ENCODE results near the gene CEP97.
A peak's percentile ranks its signal among the peaks of the same experiment; 100 is the strongest.

CEP97 gene

GRCh38 chr3:101802179-101802578 lies 77.8 kb downstream of the CEP97 start:
- no peaks in the 10 kb centered on the region for H3K4me1 ChIP-seq
- no peak for DNase-seq
- no peaks in the 10 kb centered on the region for H3K9me3 ChIP-seq
- no peak for TF ChIP-seq CTCF (IDR thresholded peaks at IDR 0.05; ENCODE audit: low read depth, low read length)
- no peak overlapping the region for H3K4me3 ChIP-seq (ENCODE audit: low read depth, low read length)
- H3K36me3 ChIP-seq, result peaks cover 29% of the 10 kb centered on the region
- H3K27me3 ChIP-seq, result no peaks in the 10 kb centered on the region

GRCh38 chr3:101803173-101803782 lies 78.9 kb downstream of the CEP97 start:
- H3K4me1 ChIP-seq, result no peaks in the 10 kb centered on the region
- H3K4me3 ChIP-seq (ENCODE audit: low read depth, low read length), result no peak overlapping the region
- H3K9me3 ChIP-seq, result no peaks in the 10 kb centered on the region
- H3K27me3 ChIP-seq, result no peaks in the 10 kb centered on the region
- DNase-seq, result peak; percentile 52
- peak; percentile 94 for TF ChIP-seq CTCF (IDR thresholded peaks at IDR 0.05; ENCODE audit: low read depth, low read length)
- H3K36me3 ChIP-seq, result peaks cover 26% of the 10 kb centered on the region

- Histone ChIP-seq H3K27me3 (no peaks in the 10 kb centered on the region), H3K4me1 (no peaks in the 10 kb centered on the region), H3K9me3 (no peaks in the 10 kb centered on the region), H3K4me3 (ENCODE audit: low read depth, low read length) (no peak overlapping the region), H3K36me3 (peaks cover 26% of the 10 kb centered on the region)
- no peak for TF ChIP-seq CTCF (IDR thresholded peaks at IDR 0.05; ENCODE audit: low read depth, low read length)
- DNase-seq, result no peak
These were observed 79.5 kb downstream of the CEP97 start for GRCh38 chr3:101803939-101804338.

GRCh38 chr3:101806491-101806890 lies 82.1 kb downstream of the CEP97 start:
- no peaks in the 10 kb centered on the region for H3K9me3 ChIP-seq
- H3K27me3 ChIP-seq, result no peaks in the 10 kb centered on the region
- H3K4me1 ChIP-seq, result peaks cover 4% of the 10 kb centered on the region; the same call in 1 of the 2 replicates
- H3K36me3 ChIP-seq, result peaks cover 26% of the 10 kb centered on the region
- H3K4me3 ChIP-seq (ENCODE audit: low read depth, low read length), result no peak overlapping the region
- TF ChIP-seq CTCF (IDR thresholded peaks at IDR 0.05; ENCODE audit: low read depth, low read length), result no peak
- no peak for DNase-seq

GRCh38 chr3:101807888-101808287 lies 83.5 kb downstream of the CEP97 start:
- H3K4me3 ChIP-seq (ENCODE audit: low read depth, low read length), result no peak overlapping the region
- peaks cover 4% of the 10 kb centered on the region; the same call in 1 of the 2 replicates for H3K4me1 ChIP-seq
- no peak for DNase-seq
- H3K9me3 ChIP-seq, result no peaks in the 10 kb centered on the region
- no peaks in the 10 kb centered on the region for H3K27me3 ChIP-seq
- no peak for TF ChIP-seq CTCF (IDR thresholded peaks at IDR 0.05; ENCODE audit: low read depth, low read length)
- H3K36me3 ChIP-seq, result peaks cover 17% of the 10 kb centered on the region

- Histone ChIP-seq H3K27me3 (no peaks in the 10 kb centered on the region), H3K4me1 (peaks cover 8% of the 10 kb centered on the region; the same call in 1 of the 2 replicates), H3K4me3 (ENCODE audit: low read depth, low read length) (no peak overlapping the region), H3K36me3 (peaks cover 4% of the 10 kb centered on the region), H3K9me3 (no peaks in the 10 kb centered on the region)
- TF ChIP-seq CTCF (IDR thresholded peaks at IDR 0.05; ENCODE audit: low read depth, low read length), result peak; percentile 75
- peak; percentile 28 for DNase-seq
These were observed 85.0 kb downstream of the CEP97 start for GRCh38 chr3:101809178-101810021.

All from BE2C (cell line).